HL-60 (cell line): ENCODE data around the gene TMEM245.

Experiments used
- DNase-seq, 2 experiments: peaks; one replicate each; pipeline ENCODE4 v3.0.0-alpha.2; 2010 to 2020; ENCODE audit warnings: low read depth in 1 of 2, low spot score in 1 of 2
- H3K27ac ChIP-seq: fragments of 250-450 bp; sonication (Bioruptor Pico); replicated peaks from 2 replicates; pipeline ENCODE4 v1.5.1; 2020; ENCODE audit warnings: mild to moderate bottlenecking, moderate library complexity
- H3K27me3 ChIP-seq: fragments of 250-450 bp; sonication (Bioruptor Pico); 2 replicates; pipeline ENCODE4 v1.5.1; 2021; ENCODE audit warnings: mild to moderate bottlenecking, moderate library complexity; ENCODE audit not compliant: insufficient read depth, poor library complexity, severe bottlenecking
- H3K4me3 ChIP-seq: replicated peaks from 2 replicates; pipeline ENCODE4 v1.5.1; 2011; ENCODE audit warnings: mild to moderate bottlenecking, control low read depth, low read length; ENCODE audit not compliant: insufficient read depth
- GABPA ChIP-seq: IDR thresholded peaks from 2 replicates; pipeline ENCODE4 v1.6.1; 2012; ENCODE audit warnings: low read depth
- POLR2AphosphoS5 ChIP-seq: IDR thresholded peaks from 2 replicates; pipeline ENCODE4 v1.6.1; 2012; ENCODE audit warnings: low read depth
- SPI1 ChIP-seq: IDR thresholded peaks from 2 replicates; pipeline ENCODE4 v1.6.1; 2012; ENCODE audit warnings: low read depth, mild to moderate bottlenecking, borderline replicate concordance
- TF ChIP-seq, protein P1 (sequence below): IDR thresholded peaks from 2 replicates; pipeline ENCODE4 v1.6.1; 2012; ENCODE audit warnings: low read depth; ENCODE audit not compliant: insufficient replicate concordance
- TF ChIP-seq, protein P2 (sequence below): IDR thresholded peaks from one replicate; pipeline ENCODE4 v1.5.1; 2011; ENCODE audit warnings: low read length, control low read depth, inconsistent platforms; ENCODE audit not compliant: insufficient read depth

The TMEM245 gene

DNA sequence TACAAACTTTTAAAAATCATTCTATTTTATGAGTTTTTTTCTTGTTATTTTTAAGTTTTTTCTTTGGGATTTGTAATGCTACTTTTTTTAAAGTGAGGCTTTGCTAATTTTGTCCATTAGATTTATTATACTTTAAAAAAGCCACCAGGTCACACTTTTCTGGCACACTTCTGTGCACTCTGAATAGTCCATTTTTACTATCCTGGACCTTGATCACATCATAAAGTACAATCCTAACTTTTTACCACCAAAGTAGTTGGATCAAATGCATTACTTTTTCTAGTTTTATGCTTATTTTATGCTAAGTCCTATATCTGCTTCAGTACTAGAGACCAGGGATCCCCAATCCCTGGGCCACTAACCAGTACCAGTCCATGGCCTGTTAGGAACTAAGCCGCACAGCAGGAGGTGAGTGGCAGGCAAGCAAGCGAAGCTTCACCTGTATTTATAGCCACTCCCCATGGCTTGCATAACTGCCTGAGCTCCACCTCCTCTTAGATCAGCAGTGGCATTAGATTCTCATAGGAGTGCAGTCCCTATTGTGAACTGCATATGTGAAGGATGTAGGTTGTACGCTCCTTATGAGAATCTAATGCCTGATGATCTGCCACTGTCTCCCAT lies 31.3 kb upstream of the TMEM245 start:
- Histone ChIP-seq H3K27ac (no peak overlapping the region), H3K4me3 (no peak overlapping the region), H3K27me3 (no peaks in the 10 kb centered on the region)
- DNase-seq: no peak
- TF ChIP-seq POLR2AphosphoS5 (no peak), SPI1 (no peak), GABPA (no peak)
- TF ChIP-seq, protein P1, sequence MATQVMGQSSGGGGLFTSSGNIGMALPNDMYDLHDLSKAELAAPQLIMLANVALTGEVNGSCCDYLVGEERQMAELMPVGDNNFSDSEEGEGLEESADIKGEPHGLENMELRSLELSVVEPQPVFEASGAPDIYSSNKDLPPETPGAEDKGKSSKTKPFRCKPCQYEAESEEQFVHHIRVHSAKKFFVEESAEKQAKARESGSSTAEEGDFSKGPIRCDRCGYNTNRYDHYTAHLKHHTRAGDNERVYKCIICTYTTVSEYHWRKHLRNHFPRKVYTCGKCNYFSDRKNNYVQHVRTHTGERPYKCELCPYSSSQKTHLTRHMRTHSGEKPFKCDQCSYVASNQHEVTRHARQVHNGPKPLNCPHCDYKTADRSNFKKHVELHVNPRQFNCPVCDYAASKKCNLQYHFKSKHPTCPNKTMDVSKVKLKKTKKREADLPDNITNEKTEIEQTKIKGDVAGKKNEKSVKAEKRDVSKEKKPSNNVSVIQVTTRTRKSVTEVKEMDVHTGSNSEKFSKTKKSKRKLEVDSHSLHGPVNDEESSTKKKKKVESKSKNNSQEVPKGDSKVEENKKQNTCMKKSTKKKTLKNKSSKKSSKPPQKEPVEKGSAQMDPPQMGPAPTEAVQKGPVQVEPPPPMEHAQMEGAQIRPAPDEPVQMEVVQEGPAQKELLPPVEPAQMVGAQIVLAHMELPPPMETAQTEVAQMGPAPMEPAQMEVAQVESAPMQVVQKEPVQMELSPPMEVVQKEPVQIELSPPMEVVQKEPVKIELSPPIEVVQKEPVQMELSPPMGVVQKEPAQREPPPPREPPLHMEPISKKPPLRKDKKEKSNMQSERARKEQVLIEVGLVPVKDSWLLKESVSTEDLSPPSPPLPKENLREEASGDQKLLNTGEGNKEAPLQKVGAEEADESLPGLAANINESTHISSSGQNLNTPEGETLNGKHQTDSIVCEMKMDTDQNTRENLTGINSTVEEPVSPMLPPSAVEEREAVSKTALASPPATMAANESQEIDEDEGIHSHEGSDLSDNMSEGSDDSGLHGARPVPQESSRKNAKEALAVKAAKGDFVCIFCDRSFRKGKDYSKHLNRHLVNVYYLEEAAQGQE: no peak
- TF ChIP-seq, protein P2, sequence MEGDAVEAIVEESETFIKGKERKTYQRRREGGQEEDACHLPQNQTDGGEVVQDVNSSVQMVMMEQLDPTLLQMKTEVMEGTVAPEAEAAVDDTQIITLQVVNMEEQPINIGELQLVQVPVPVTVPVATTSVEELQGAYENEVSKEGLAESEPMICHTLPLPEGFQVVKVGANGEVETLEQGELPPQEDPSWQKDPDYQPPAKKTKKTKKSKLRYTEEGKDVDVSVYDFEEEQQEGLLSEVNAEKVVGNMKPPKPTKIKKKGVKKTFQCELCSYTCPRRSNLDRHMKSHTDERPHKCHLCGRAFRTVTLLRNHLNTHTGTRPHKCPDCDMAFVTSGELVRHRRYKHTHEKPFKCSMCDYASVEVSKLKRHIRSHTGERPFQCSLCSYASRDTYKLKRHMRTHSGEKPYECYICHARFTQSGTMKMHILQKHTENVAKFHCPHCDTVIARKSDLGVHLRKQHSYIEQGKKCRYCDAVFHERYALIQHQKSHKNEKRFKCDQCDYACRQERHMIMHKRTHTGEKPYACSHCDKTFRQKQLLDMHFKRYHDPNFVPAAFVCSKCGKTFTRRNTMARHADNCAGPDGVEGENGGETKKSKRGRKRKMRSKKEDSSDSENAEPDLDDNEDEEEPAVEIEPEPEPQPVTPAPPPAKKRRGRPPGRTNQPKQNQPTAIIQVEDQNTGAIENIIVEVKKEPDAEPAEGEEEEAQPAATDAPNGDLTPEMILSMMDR: no peak

DNA sequence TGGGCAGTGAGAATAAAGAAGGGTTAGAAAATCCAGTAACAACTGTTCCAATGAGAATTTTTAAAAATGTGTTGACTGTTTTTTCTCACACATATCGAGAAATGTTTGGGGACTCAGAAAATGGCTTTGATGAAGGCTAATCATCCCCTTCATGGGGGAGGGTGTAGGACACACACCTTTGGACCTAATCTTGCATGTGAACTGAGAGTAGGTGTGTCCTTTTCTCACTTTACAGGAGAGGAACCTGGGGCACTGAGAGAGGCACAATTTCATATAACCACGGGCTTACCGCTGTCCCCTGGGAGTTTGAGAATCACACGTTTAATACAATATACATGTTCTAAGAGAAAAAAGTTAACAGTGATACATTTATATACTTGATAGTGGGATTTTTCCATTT lies 30.0 kb upstream of the TMEM245 start:
- no peak overlapping the region for H3K27ac ChIP-seq
- no peaks in the 10 kb centered on the region for H3K27me3 ChIP-seq
- TF ChIP-seq, protein P1: no peak
- TF ChIP-seq, protein P2: no peak
- TF ChIP-seq GABPA: no peak
- TF ChIP-seq SPI1: no peak
- TF ChIP-seq POLR2AphosphoS5: no peak
- no peak for DNase-seq
- no peak overlapping the region for H3K4me3 ChIP-seq

DNA sequence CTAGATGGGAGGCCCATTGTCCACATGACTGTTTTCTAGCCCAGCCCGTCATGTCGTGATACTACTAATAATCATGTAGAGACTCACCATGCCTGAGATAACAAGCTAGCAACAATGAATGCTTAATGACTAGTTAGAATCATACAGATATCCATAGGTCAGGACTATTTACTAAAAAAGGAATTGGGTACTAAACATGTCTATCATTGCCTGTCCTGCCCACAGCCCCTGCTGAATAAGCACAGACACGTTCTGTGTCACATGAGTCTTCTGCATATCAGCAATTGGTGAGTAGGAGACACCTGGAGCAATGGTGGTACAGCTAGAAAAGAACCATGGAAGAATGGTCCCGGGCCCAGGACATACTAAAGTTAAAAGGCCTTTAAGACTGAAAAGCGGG lies 29.3 kb upstream of the TMEM245 start:
- H3K27me3 ChIP-seq: no peaks in the 10 kb centered on the region
- no peak overlapping the region for H3K4me3 ChIP-seq
- no peak for DNase-seq
- no peak overlapping the region for H3K27ac ChIP-seq
- TF ChIP-seq SPI1: no peak
- no peak for TF ChIP-seq GABPA
- TF ChIP-seq, protein P2: no peak
- TF ChIP-seq POLR2AphosphoS5: no peak
- TF ChIP-seq, protein P1: no peak
